HEK293 (cell line): Measurements from ENCODE around the gene CRYBB1.

ENCODE experiments used
- CTCF ChIA-PET: fragments of 350-600 bp; formaldehyde crosslinking; extraction: SDS; loops from one replicate; lab custom pipeline; 2021; ENCODE audit warnings: antibody characterized with exemption; lab: Yijun Ruan, JAX
- POLR2A ChIA-PET: fragments of 300-600 bp; formaldehyde crosslinking; extraction: SDS; loops from one replicate; lab custom pipeline; 2020; ENCODE audit warnings: antibody characterized with exemption, inconsistent platforms; lab: Yijun Ruan, JAX
- H3K27ac ChIP-seq: fragments of 200-500 bp; sonication (Bioruptor generic); 2 replicates; pipeline ENCODE4 v1.5.1; 2014; ENCODE audit warnings: low read depth, low read length, control low read depth, inconsistent platforms; ENCODE audit errors: extremely low read depth
- H3K36me3 ChIP-seq, 2 experiments: fragments of 200-500 bp in 1 of 2; sonication (Bioruptor generic) in 1 of 2; 1 replicate in 1 of 2; 2 replicates in 1 of 2; pipeline ENCODE4 v1.5.1; 2014 to 2017; ENCODE audit warnings: inconsistent platforms in 2 of 2, low read length in 2 of 2; ENCODE audit not compliant: control insufficient read depth in 2 of 2, insufficient read depth in 1 of 2
- H3K4me1 ChIP-seq: fragments of 200-500 bp; sonication (Bioruptor generic); 2 replicates; pipeline ENCODE4 v1.5.1; 2014; ENCODE audit warnings: mild to moderate bottlenecking, low read length, inconsistent platforms; ENCODE audit not compliant: control insufficient read depth, insufficient read depth
- H3K4me3 ChIP-seq: 2 replicates; pipeline ENCODE4 v1.5.1; 2011; ENCODE audit warnings: low read depth, mild to moderate bottlenecking, control low read depth, low read length, moderate library complexity
- H3K9me3 ChIP-seq: fragments of 200-500 bp; sonication (Bioruptor generic); 2 replicates; pipeline ENCODE4 v1.5.1; 2014; ENCODE audit warnings: low read depth, low read length, inconsistent platforms; ENCODE audit not compliant: control insufficient read depth, insufficient read depth
- GLI4 ChIP-seq: fragments of 450-650 bp; formaldehyde crosslinking; IDR thresholded peaks from 2 replicates; pipeline ENCODE4 v1.5.1; 2016; ENCODE audit warnings: missing biosample characterization, missing genetic modification characterization
- GLIS1 ChIP-seq: fragments of 450-650 bp; formaldehyde crosslinking; IDR thresholded peaks from 2 replicates; pipeline ENCODE4 v1.5.1; 2016; ENCODE audit warnings: missing biosample characterization, missing genetic modification characterization
- GLIS2 ChIP-seq: fragments of 450-650 bp; formaldehyde crosslinking; IDR thresholded peaks from 2 replicates; pipeline ENCODE4 v1.5.1; 2016; ENCODE audit warnings: missing biosample characterization, missing genetic modification characterization
- KLF1 ChIP-seq: fragments of 450-650 bp; formaldehyde crosslinking; IDR thresholded peaks from 2 replicates; pipeline ENCODE4 v1.5.1; 2016; ENCODE audit warnings: missing biosample characterization, missing genetic modification characterization
- KLF10 ChIP-seq: fragments of 450-650 bp; IDR thresholded peaks from 2 replicates; pipeline ENCODE4 v1.5.1; 2018; ENCODE audit warnings: missing biosample characterization, mild to moderate bottlenecking, missing genetic modification characterization
- SP2 ChIP-seq: fragments of 450-650 bp; formaldehyde crosslinking; IDR thresholded peaks from 2 replicates; pipeline ENCODE4 v1.5.1; 2016; ENCODE audit warnings: missing biosample characterization, missing genetic modification characterization
- SP3 ChIP-seq: fragments of 450-650 bp; formaldehyde crosslinking; IDR thresholded peaks from 2 replicates; pipeline ENCODE4 v1.5.1; 2016; ENCODE audit warnings: missing biosample characterization, missing genetic modification characterization
- WT1 ChIP-seq: fragments of 450-650 bp; formaldehyde crosslinking; IDR thresholded peaks from 2 replicates; pipeline ENCODE4 v1.5.1; 2016; ENCODE audit warnings: missing biosample characterization, missing genetic modification characterization
- ZBTB17 ChIP-seq: fragments of 450-650 bp; formaldehyde crosslinking; IDR thresholded peaks from 2 replicates; pipeline ENCODE4 v1.5.1; 2016; ENCODE audit warnings: missing biosample characterization, missing genetic modification characterization
- ZBTB20 ChIP-seq: fragments of 450-650 bp; formaldehyde crosslinking; IDR thresholded peaks from 2 replicates; pipeline ENCODE4 v1.5.1; 2016; ENCODE audit warnings: missing biosample characterization, missing genetic modification characterization
- ZBTB26 ChIP-seq: fragments of 450-650 bp; formaldehyde crosslinking; optimal IDR thresholded peaks from 2 replicates; pipeline ENCODE3; 2016; ENCODE audit warnings: missing biosample characterization, mild to moderate bottlenecking, missing genetic modification characterization
- ZBTB8A ChIP-seq: fragments of 450-650 bp; formaldehyde crosslinking; IDR thresholded peaks from 2 replicates; pipeline ENCODE4 v1.5.1; 2016; ENCODE audit warnings: missing biosample characterization, missing genetic modification characterization
- ZIC2 ChIP-seq: fragments of 450-650 bp; formaldehyde crosslinking; IDR thresholded peaks from 2 replicates; pipeline ENCODE4 v1.5.1; 2016; ENCODE audit warnings: missing biosample characterization, missing genetic modification characterization
- ZNF23 ChIP-seq: fragments of 450-650 bp; formaldehyde crosslinking; IDR thresholded peaks from 2 replicates; pipeline ENCODE4 v1.5.1; 2016; ENCODE audit warnings: missing biosample characterization, missing genetic modification characterization, borderline replicate concordance
- ZNF24 ChIP-seq: fragments of 450-650 bp; formaldehyde crosslinking; IDR thresholded peaks from 2 replicates; pipeline ENCODE4 v1.5.1; 2016; ENCODE audit warnings: missing biosample characterization, missing genetic modification characterization
- ZNF266 ChIP-seq: fragments of 450-650 bp; formaldehyde crosslinking; IDR thresholded peaks from 2 replicates; pipeline ENCODE4 v1.5.1; 2016; ENCODE audit warnings: missing biosample characterization, missing genetic modification characterization, low read depth
- ZNF324 ChIP-seq: fragments of 450-650 bp; formaldehyde crosslinking; IDR thresholded peaks from 2 replicates; pipeline ENCODE4 v1.5.1; 2016; ENCODE audit warnings: missing biosample characterization, missing genetic modification characterization
- ZNF366 ChIP-seq: fragments of 450-650 bp; formaldehyde crosslinking; conservative IDR thresholded peaks from 2 replicates; pipeline ENCODE4 v1.5.1; 2016; ENCODE audit warnings: missing biosample characterization, missing genetic modification characterization
- ZNF404 ChIP-seq: fragments of 450-650 bp; formaldehyde crosslinking; IDR thresholded peaks from 2 replicates; pipeline ENCODE4 v1.5.1; 2017; ENCODE audit warnings: missing biosample characterization, missing genetic modification characterization
- ZNF501 ChIP-seq: fragments of 450-650 bp; formaldehyde crosslinking; IDR thresholded peaks from 2 replicates; pipeline ENCODE4 v1.5.1; 2016; ENCODE audit warnings: missing biosample characterization, missing genetic modification characterization
- ZNF626 ChIP-seq: fragments of 450-650 bp; sonication (Bioruptor Pico); formaldehyde crosslinking; IDR thresholded peaks from 2 replicates; pipeline ENCODE4 v1.5.1; 2018; ENCODE audit warnings: missing biosample characterization, missing genetic modification characterization, inconsistent platforms
- ZNF629 ChIP-seq: fragments of 450-650 bp; formaldehyde crosslinking; IDR thresholded peaks from 2 replicates; pipeline ENCODE4 v1.5.1; 2017; ENCODE audit warnings: missing biosample characterization, missing genetic modification characterization
- ZNF776 ChIP-seq: fragments of 450-650 bp; formaldehyde crosslinking; IDR thresholded peaks from 2 replicates; pipeline ENCODE4 v1.5.0; 2017; ENCODE audit warnings: missing biosample characterization, missing genetic modification characterization, borderline replicate concordance
- ZNF785 ChIP-seq: fragments of 450-650 bp; formaldehyde crosslinking; IDR thresholded peaks from 2 replicates; pipeline ENCODE4 v1.5.1; 2016; ENCODE audit warnings: missing biosample characterization, missing genetic modification characterization
- ZSCAN23 ChIP-seq: fragments of 450-650 bp; formaldehyde crosslinking; IDR thresholded peaks from 2 replicates; pipeline ENCODE4 v1.5.1; 2016; ENCODE audit warnings: missing biosample characterization, missing genetic modification characterization
- TF ChIP-seq, protein P1 (sequence below): fragments of 450-650 bp; formaldehyde crosslinking; IDR thresholded peaks from 2 replicates; pipeline ENCODE4 v1.5.1; 2016; ENCODE audit warnings: missing biosample characterization, missing genetic modification characterization
- TF ChIP-seq, protein P2 (sequence below): fragments of 450-650 bp; formaldehyde crosslinking; IDR thresholded peaks from 2 replicates; pipeline ENCODE4 v1.5.1; 2016; ENCODE audit warnings: missing biosample characterization, missing genetic modification characterization
- TF ChIP-seq, protein P3 (sequence below): fragments of 450-650 bp; formaldehyde crosslinking; IDR thresholded peaks from 2 replicates; pipeline ENCODE4 v1.5.1; 2016; ENCODE audit warnings: missing biosample characterization, missing genetic modification characterization

The CRYBB1 gene

GRCh38 chr22:26658671-26659478 lies 41.0 kb upstream of the CRYBB1 start:
- ChIA-PET CTCF (interaction anchor here (0.6 to 0.8 kb wide), 4 partner anchors 10 to 635 kb away, joined by 3 to 4 read pairs (median 3); no protein-coding TSS in a partner anchor), POLR2A (no interaction called here)
- Histone ChIP-seq H3K4me1 (peaks cover 3% of the 10 kb centered on the region; the same call in 1 of the 2 replicates), H3K4me3 (peak overlapping the region; percentile 32), H3K36me3 (no peaks in the 10 kb centered on the region), H3K27ac (no peak overlapping the region; the same call in 1 of the 2 replicates), H3K9me3 (no peaks in the 10 kb centered on the region)
- TF ChIP-seq GLIS1 (peak; percentile 55; the same call in 1 of the 2 replicates), ZNF629 (tag by site-specific recombination) (peak; percentile 71; the same call in 1 of the 2 replicates), KLF1 (tag by site-specific recombination) (peak; percentile 93), ZNF24 (tag by site-specific recombination) (0 out of 2 replicates have a peak, but pooled peaks have one; percentile 43), ZIC2 (tag by site-specific recombination) (peak; percentile 78), ZBTB17 (tag by site-specific recombination) (peak; percentile 83), ZNF404 (tag by site-specific recombination) (no peak), GLI4 (no peak), ZNF501 (tag by site-specific recombination) (0 out of 2 replicates have a peak, but pooled peaks have one; percentile 10), GLIS2 (tag by site-specific recombination) (peak; percentile 97), ZNF776 (tag by site-specific recombination) (no peak), ZBTB26 (tag by site-specific recombination) (peak; percentile 71), ZNF266 (tag by site-specific recombination) (no peak), KLF10 (peak; percentile 72), ZNF23 (no peak), WT1 (tag by site-specific recombination) (peak; percentile 75; the same call in 1 of the 2 replicates), ZBTB8A (tag by site-specific recombination) (0 out of 2 replicates have a peak, but pooled peaks have one; percentile 21), ZSCAN23 (tag by site-specific recombination) (0 out of 2 replicates have a peak, but pooled peaks have one; percentile 6), SP2 (tag by site-specific recombination) (peak; percentile 69), ZBTB20 (tag by site-specific recombination) (peak; percentile 80), ZNF626 (tag by site-specific recombination) (no peak), SP3 (peak; percentile 60), ZNF324 (tag by site-specific recombination) (peak; percentile 35; the same call in 1 of the 2 replicates), ZNF785 (no peak), ZNF366 (peak; percentile 47)
- TF ChIP-seq, protein P1, sequence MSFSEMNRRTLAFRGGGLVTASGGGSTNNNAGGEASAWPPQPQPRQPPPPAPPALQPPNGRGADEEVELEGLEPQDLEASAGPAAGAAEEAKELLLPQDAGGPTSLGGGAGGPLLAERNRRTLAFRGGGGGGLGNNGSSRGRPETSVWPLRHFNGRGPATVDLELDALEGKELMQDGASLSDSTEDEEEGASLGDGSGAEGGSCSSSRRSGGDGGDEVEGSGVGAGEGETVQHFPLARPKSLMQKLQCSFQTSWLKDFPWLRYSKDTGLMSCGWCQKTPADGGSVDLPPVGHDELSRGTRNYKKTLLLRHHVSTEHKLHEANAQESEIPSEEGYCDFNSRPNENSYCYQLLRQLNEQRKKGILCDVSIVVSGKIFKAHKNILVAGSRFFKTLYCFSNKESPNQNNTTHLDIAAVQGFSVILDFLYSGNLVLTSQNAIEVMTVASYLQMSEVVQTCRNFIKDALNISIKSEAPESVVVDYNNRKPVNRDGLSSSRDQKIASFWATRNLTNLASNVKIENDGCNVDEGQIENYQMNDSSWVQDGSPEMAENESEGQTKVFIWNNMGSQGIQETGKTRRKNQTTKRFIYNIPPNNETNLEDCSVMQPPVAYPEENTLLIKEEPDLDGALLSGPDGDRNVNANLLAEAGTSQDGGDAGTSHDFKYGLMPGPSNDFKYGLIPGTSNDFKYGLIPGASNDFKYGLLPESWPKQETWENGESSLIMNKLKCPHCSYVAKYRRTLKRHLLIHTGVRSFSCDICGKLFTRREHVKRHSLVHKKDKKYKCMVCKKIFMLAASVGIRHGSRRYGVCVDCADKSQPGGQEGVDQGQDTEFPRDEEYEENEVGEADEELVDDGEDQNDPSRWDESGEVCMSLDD (tag by site-specific recombination): 0 out of 2 replicates have a peak, but pooled peaks have one; percentile 27
- TF ChIP-seq, protein P2, sequence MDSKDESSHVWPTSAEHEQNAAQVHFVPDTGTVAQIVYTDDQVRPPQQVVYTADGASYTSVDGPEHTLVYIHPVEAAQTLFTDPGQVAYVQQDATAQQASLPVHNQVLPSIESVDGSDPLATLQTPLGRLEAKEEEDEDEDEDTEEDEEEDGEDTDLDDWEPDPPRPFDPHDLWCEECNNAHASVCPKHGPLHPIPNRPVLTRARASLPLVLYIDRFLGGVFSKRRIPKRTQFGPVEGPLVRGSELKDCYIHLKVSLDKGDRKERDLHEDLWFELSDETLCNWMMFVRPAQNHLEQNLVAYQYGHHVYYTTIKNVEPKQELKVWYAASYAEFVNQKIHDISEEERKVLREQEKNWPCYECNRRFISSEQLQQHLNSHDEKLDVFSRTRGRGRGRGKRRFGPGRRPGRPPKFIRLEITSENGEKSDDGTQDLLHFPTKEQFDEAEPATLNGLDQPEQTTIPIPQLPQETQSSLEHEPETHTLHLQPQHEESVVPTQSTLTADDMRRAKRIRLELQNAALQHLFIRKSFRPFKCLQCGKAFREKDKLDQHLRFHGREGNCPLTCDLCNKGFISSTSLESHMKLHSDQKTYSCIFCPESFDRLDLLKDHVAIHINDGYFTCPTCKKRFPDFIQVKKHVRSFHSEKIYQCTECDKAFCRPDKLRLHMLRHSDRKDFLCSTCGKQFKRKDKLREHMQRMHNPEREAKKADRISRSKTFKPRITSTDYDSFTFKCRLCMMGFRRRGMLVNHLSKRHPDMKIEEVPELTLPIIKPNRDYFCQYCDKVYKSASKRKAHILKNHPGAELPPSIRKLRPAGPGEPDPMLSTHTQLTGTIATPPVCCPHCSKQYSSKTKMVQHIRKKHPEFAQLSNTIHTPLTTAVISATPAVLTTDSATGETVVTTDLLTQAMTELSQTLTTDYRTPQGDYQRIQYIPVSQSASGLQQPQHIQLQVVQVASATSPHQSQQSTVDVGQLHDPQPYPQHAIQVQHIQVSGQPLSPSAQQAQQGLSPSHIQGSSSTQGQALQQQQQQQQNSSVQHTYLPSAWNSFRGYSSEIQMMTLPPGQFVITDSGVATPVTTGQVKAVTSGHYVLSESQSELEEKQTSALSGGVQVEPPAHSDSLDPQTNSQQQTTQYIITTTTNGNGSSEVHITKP (tag by site-specific recombination): peak; percentile 82
- TF ChIP-seq, protein P3, sequence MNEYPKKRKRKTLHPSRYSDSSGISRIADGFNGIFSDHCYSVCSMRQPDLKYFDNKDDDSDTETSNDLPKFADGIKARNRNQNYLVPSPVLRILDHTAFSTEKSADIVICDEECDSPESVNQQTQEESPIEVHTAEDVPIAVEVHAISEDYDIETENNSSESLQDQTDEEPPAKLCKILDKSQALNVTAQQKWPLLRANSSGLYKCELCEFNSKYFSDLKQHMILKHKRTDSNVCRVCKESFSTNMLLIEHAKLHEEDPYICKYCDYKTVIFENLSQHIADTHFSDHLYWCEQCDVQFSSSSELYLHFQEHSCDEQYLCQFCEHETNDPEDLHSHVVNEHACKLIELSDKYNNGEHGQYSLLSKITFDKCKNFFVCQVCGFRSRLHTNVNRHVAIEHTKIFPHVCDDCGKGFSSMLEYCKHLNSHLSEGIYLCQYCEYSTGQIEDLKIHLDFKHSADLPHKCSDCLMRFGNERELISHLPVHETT (tag by site-specific recombination): peak; percentile 41; the same call in 1 of the 2 replicates
